ENCODE data around the gene RHOBTB3. TPM values are rescaled to one million over a fixed set of nuclear protein-coding genes. Genes with fewer than 3 reads are reported as not detected.

RHOBTB3 gene
- polyA plus RNA-seq, 2 of the 4 experiments (the other 2 are of a cell fraction): 9.1 to 28.6 TPM

- TF ChIP-seq CTCF (IDR thresholded peaks at IDR 0.05) (no peak), FOSL2 (IDR thresholded peaks at IDR 0.05) (no peak), FOSL2 (CRISPR knock-in tag; IDR thresholded peaks at IDR 0.05) (no peak), PHF8 (IDR thresholded peaks at IDR 0.05; ENCODE audit: borderline replicate concordance, low read depth) (no peak)
Observed at GRCh38 chr5:95735406-95735805, 4.3 kb downstream of the RHOBTB3 start (continued).

DNA sequence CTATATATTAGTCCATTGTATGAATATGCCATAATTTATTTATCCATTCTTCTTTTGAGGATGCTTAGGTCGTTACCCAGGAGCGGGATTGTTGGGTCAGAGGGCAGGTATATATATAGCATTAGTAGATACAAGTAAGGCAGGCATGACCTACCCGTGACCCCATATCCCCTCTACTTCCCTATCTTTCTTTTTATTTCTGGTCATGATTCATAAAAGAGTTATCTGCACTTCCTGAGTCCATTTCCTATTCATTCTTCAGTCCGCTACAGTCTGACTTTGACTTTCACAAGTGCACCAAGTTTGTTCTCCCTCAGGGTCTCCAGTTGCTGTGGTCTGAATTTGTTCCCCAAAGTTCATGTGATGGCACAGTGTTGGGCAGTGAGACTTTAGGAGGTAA is 6.9 kb downstream of the RHOBTB3 start:
- peaks cover 10% of the 10 kb centered on the region; the same call in 1 of the 3 replicates for H3K4me1 ChIP-seq
- H3K4me2 ChIP-seq: no peak overlapping the region
- CTCF ChIA-PET: no interaction called here
- ATAC-seq: no peak
- 91% methylated on average over 4 of the region's 4 CpGs for whole genome bisulfite sequencing (ENCODE audit: missing lambda C conversion rate)
- no peak overlapping the region for H3K27ac ChIP-seq
- DNase-seq (ENCODE audit: low read depth in 1 of 2, low spot score in 1 of 2): no peak
- no peaks in the 10 kb centered on the region for H3K9me3 ChIP-seq
- no peak for FAIRE-seq
- TF ChIP-seq HOXA7 (CRISPR knock-in tag; IDR thresholded peaks at IDR 0.05): no peak
- no peak for TF ChIP-seq CHD4 (IDR thresholded peaks at IDR 0.05; ENCODE audit: borderline replicate concordance)
- no peak for TF ChIP-seq RAD21 (conservative IDR thresholded peaks at IDR 0.05 in 1 of 2, IDR thresholded peaks at IDR 0.05 in 1 of 2)
- TF ChIP-seq RNF2 (IDR thresholded peaks at IDR 0.05; ENCODE audit: borderline replicate concordance, low read depth): no peak
- no peak for TF ChIP-seq USF2 (IDR thresholded peaks at IDR 0.05)
- TF ChIP-seq ZNF302 (CRISPR knock-in tag; IDR thresholded peaks at IDR 0.05): no peak
- H3K4me3 ChIP-seq: no peak overlapping the region
- POLR2A ChIA-PET: no interaction called here

- ChIA-PET POLR2A (no interaction called here), CTCF (no interaction called here)
- Histone ChIP-seq H3K4me3 (no peak overlapping the region), H3K4me1 (peaks cover 10% of the 10 kb centered on the region; the same call in 1 of the 3 replicates), H3K4me2 (no peak overlapping the region), H3K9me3 (no peaks in the 10 kb centered on the region), H3K27ac (no peak overlapping the region)
- FAIRE-seq (no peak), DNase-seq (ENCODE audit: low read depth in 1 of 2, low spot score in 1 of 2) (no peak), ATAC-seq (no peak)
- TF ChIP-seq JUN (IDR thresholded peaks at IDR 0.05) (no peak), HOXB13 (CRISPR knock-in tag; IDR thresholded peaks at IDR 0.05; ENCODE audit: low read depth) (no peak), KDM5A (IDR thresholded peaks at IDR 0.05) (no peak), SMC3 (IDR thresholded peaks at IDR 0.05) (no peak), HES2 (IDR thresholded peaks at IDR 0.05) (no peak), MAX (IDR thresholded peaks at IDR 0.05) (no peak), RCOR1 (IDR thresholded peaks at IDR 0.05; ENCODE audit: low read depth, low read length) (no peak), USF2 (IDR thresholded peaks at IDR 0.05) (no peak), RAD21 (conservative IDR thresholded peaks at IDR 0.05 in 1 of 2, IDR thresholded peaks at IDR 0.05 in 1 of 2) (no peak), ZC3H11A (IDR thresholded peaks at IDR 0.05) (no peak), BCL3 (IDR thresholded peaks at IDR 0.05) (no peak), MAFK (IDR thresholded peaks at IDR 0.05; ENCODE audit: partially characterized antibody) (no peak), POLR2A (IDR thresholded peaks at IDR 0.05; ENCODE audit: low read length) (no peak)
- TF ChIP-seq, protein P1, sequence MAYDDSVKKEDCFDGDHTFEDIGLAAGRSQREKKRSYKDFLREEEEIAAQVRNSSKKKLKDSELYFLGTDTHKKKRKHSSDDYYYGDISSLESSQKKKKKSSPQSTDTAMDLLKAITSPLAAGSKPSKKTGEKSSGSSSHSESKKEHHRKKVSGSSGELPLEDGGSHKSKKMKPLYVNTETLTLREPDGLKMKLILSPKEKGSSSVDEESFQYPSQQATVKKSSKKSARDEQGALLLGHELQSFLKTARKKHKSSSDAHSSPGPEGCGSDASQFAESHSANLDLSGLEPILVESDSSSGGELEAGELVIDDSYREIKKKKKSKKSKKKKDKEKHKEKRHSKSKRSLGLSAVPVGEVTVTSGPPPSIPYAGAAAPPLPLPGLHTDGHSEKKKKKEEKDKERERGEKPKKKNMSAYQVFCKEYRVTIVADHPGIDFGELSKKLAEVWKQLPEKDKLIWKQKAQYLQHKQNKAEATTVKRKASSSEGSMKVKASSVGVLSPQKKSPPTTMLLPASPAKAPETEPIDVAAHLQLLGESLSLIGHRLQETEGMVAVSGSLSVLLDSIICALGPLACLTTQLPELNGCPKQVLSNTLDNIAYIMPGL (CRISPR knock-in tag; IDR thresholded peaks at IDR 0.05; ENCODE audit: borderline replicate concordance): no peak
- TF ChIP-seq, protein P2, sequence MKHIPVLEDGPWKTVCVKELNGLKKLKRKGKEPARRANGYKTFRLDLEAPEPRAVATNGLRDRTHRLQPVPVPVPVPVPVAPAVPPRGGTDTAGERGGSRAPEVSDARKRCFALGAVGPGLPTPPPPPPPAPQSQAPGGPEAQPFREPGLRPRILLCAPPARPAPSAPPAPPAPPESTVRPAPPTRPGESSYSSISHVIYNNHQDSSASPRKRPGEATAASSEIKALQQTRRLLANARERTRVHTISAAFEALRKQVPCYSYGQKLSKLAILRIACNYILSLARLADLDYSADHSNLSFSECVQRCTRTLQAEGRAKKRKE (CRISPR knock-in tag; IDR thresholded peaks at IDR 0.05; ENCODE audit: low read depth): no peak
- 94% methylated on average over 4 of the region's 4 CpGs for WGBS (ENCODE audit: missing lambda C conversion rate)
Observed at GRCh38 chr5:95738834-95739233, 7.7 kb downstream of the RHOBTB3 start.

Measured in A549 (cell line).